IPS DF 4.7 (cell line): ENCODE measurements around the gene HEXA.

Source experiments
- DNase-seq: peaks from one replicate; pipeline ENCODE4 v3.0.0-alpha.2; 2013; ENCODE audit warnings: low spot score; ENCODE audit errors: extremely low read depth

Gene HEXA

GRCh38 chr15:72319985-72320671 lies 55.7 kb downstream of the HEXA start, which contains the start of gene CELF6:
CELF6 (minus strand) TSS chr15:72320157; CDS start chr15:72319874, 283 bp downstream.
- DNase-seq = no peak

GRCh38 chr15:72319360-72319984 lies 56.3 kb downstream of the HEXA start:
- no peak for DNase-seq

- no peak for DNase-seq
These were observed 57.3 kb downstream of the HEXA start for GRCh38 chr15:72318408-72318942.

- no peak for DNase-seq
These were observed 60.0 kb downstream of the HEXA start for GRCh38 chr15:72315706-72316370.

- no peak for DNase-seq
These were observed 61.9 kb downstream of the HEXA start for GRCh38 chr15:72313881-72314280.

GRCh38 chr15:72313448-72313840 lies 62.4 kb downstream of the HEXA start:
- DNase-seq = no peak

GRCh38 chr15:72312605-72313447 lies 63.0 kb downstream of the HEXA start:
- DNase-seq = no peak

- DNase-seq = no peak
These were observed 68.8 kb downstream of the HEXA start for GRCh38 chr15:72307026-72307425.

GRCh38 chr15:72306211-72306785 lies 69.5 kb downstream of the HEXA start:
- no peak for DNase-seq

- DNase-seq = no peak
These were observed 71.2 kb downstream of the HEXA start for GRCh38 chr15:72304596-72304995.

GRCh38 chr15:72302955-72303354 lies 72.9 kb downstream of the HEXA start:
- no peak for DNase-seq
